NCI-H1092 treated with DMSO at 0.1 percent for 48 hours (cell line): ENCODE data around the gene GLRA2.

Experiments used
- DNase-seq: peaks from one replicate; lab custom pipeline; 2025; lab: John Stamatoyannopoulos, UW

Gene GLRA2

DNA sequence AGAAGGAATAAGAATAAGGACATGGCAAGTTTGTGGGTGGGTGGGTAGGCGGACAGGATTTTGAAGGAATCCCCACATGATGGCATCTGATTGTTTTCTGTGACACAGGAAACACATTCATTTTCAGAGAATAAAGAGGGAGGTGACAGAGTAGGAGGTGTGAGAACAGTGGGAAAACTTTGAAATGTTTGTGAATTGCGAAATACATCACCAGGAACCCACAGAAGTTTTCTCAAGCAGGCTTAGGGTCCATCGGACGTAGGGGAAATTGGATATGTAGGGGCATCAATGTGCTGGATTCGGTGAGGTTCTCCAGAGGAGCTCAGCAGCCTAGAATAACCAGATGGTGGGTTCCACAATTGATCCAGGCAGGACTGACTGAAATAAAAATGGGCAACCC lies 171.6 kb downstream of the GLRA2 start:
- DNase-seq = no peak

DNA sequence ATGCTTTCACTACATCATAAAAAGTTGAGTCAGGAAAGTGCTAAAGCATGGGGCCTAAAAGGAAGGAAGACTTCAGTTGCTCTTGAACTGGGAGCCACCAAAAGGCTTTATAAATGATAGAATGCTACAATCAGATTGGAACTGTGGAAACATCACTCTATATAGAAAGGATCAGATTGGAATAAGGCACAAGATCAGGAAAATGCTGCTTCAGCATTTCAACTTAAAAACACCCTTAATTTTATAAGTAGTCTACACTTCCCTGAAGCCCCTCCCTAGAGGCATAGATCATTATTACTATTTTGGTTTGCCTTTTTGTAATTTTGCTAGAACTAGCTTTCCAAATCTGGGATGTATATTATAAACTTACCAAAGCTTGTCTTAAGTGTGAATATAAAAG lies 172.8 kb downstream of the GLRA2 start:
- no peak for DNase-seq

DNA sequence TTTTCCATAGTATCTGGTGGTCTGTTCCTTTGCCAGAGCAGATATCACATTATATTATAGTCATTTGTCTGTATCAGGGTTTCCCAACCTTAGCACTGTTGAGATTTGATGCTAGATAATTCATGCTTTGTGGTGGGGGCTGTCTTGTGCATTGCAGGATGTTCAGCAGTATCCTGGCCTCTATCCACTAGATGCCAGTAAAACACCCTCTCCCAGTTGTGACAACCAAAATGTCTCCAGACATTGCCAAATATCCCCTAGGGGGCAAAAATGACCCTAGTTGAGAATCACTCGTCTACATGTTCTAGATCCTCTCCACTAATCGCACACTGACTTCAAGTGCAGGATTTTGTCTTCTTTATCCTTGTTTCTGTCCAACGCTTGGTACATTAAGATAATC lies 182.8 kb downstream of the GLRA2 start:
- DNase-seq = no peak

DNA sequence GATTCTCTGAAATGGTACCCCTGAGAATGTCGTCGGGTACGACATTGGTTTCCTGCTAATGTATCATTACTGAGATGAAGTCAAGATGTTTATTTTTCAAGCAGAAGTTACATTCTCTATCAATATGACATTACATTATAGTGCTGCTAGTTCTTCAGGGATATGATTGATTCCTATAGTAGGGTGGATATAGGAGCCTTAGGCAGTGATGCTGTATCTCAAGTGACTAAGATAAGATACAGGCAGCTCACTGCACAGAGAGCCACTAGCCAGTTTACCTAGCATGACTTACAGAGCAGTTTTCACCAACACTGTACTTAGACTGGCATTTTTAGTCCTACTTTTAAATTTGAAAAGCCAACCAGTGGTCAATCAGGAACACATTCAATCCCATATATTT lies 188.6 kb downstream of the GLRA2 start:
- DNase-seq = no peak

DNA sequence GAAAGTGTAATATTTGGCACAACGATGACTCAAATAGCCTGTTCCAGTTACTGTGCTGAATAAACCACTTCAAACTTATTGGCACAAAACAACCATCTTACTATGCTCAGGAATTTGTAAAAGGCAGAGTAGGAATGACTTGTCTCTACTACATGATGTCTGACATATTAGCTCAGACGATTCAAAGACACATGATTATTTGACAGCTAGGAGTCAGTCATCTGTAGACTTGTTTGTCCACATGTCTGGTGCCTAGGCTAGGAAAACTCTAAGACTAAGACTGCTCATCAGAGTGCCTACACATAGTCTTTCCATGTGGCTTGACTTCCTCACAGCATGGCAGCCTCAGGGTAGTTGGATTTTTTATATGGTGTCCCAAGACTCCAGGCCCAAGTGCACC lies 189.1 kb downstream of the GLRA2 start:
- DNase-seq = no peak

DNA sequence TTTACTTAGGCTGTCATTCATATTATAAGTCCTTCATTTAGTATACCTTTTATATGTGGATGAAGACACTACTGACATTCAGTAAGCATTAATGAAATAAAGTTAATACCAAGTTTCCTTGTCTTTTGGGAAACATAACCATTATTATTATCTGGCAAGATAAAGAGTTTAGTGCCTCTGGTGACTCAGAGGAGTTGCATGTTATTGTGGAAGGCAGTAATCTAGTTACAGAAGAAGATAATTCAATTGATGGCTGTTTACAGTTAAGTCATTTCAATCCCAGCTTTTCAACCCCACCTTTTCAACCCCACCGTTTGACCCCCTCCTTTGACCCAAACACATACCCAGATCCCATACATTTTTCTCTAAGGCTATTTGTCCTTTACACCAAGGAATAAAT lies 199.7 kb downstream of the GLRA2 start:
- DNase-seq = no peak

DNA sequence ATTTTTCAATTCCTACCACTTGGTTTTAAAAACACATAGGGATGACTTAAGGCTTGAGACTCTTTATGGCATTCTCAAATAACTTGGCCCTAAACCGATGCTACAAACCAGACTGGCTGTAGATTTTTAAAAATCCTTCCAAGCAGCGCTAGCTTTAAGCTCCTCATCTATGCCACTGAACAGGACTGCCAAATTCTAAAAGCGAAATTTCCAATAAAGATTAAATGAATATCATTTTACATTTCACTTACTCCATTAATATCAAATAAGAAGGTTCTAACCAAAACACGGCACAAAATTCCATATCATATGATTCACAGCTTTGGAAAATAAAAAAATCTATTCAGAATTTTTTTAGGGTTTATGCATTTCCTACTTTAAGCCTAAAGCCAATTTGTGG lies 209.3 kb downstream of the GLRA2 start:
- no peak for DNase-seq

DNA sequence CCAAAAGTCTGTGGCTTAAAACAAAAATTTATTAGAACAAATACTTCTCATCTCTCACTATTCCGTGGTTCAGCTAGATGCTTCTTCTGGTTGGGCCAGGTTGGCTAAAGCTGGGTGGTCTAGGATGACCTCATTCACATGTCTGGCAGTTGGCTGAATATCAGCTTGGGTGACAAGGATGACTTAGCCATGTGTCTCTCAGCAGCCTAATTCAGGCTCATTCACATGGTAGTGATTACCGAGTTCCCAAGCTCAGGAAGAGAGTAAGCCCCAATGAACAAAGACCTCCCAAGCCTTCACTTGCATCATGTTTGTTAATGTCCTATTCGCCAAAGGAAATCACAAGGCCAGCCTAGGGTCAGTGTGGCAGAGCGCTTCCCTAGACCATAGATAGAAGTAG lies 224.1 kb downstream of the GLRA2 start:
- no peak for DNase-seq

DNA sequence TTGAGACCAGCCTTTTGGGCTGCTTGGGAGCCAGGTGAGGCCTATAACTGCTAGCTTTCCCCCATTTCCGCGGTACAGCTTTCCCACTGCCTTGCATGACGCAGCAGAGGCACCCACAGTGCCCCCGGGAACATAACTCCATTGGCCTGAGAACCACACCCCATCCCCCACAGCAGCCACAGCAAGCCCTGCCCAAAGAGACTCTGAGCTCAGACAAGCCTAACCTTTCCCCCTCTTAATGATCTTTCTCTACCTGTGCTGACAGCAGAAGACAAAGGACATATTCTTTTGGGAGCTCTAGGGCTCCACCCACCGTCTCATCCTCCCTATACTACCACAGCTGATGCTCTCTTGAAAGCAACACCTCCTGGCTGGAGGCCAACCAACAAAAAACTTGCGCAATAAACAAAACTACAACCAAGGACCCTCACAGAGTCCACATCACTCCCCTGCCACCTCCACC lies 228.7 kb downstream of the GLRA2 start:
- no peak for DNase-seq

DNA sequence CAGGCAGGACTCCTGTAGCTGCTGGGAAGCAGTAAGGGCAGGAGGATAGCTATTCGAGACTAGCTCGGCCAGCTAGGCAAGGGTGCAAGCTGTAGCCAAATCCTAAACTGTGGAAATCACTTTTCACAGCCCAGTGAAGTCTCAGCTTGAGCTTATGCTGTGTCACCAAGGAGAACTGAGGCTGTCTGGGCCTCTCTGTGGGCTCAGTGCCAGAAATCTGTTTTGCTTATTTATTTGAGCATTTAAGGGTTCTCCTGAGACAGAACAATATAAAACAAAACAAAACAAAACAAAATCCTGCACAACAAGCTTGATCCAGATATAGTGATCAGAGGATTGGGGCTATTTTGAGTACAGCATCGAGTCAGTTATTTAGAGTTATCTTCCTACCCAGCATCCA lies 246.1 kb downstream of the GLRA2 start:
- DNase-seq = no peak

DNA sequence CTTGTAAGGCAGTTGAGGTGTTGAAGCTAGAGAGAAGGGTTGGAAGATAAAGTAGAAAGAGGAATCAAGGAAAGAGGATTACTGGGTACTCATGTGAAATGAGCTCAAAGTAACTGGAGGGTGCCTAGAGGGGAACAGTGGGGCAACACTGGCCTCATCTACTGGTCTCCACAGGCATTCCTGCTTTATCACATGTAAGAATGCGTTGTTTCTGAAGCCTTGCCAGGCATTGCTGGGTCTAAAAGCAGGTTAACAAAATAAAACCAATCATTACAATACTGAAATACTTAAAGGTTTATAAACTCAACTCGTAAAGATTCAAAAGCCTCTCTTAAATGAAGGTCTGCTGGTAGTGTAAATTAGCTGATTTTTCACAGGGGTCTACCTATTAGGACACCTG lies 247.6 kb downstream of the GLRA2 start:
- DNase-seq = no peak

DNA sequence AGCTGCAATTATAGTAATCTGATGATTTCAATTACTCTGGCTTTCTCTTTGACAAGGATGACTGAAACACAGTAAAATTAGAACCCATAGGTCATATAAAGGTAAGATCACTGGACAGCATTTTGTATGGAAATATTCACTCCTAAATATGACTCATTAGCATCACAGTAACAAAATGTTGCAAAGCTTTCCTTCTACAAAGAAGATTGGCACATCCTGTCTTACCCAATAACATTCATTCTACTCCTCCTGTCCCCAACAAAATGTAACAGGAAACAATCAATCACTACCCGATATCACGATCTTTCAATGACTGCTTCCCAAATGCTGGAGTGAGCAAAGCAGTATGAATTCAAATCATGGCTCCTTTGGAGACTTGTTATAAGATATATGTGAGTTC lies 248.2 kb downstream of the GLRA2 start:
- DNase-seq = no peak

DNA sequence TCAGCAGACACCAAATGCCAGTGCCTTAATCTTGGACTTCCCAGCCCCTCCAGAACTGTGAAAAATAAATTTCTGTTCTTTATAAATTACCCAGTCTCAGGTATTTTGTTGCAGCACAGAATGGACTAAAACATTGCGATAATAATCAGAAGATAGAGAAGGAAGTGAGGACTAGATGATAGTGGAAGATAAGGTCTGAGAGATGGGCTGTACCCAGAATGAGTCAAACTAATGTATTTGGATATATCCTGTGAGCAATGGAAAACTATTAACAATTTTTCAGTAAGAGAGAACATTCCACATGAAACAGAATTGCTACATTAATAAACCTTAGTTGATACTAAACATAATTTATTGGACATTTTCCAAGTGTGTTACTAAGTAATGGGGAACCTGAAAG lies 250.2 kb downstream of the GLRA2 start:
- DNase-seq = no peak
